ENCODE measurements around the gene TMX3. TPM values are rescaled to one million over a fixed set of nuclear protein-coding genes. Genes with fewer than 3 reads are reported as not detected.

TMX3 gene
- total and polyA plus RNA-seq, 2 donors (not counting 1 experiment from before 2014, with no cell fraction given): 19.0 to 73.5 TPM

- Histone ChIP-seq H4K20me1 (ENCODE audit: control insufficient read depth, insufficient read depth, low read length, poor library complexity, severe bottlenecking) (no peaks in the 10 kb centered on the region), H3K27me3 (replicated peaks in 1 of 4; ENCODE audit: control extremely low read depth in 1 of 4, control insufficient read depth in 3 of 4, insufficient read depth in 4 of 4, low read length in 3 of 4) (no peaks in the 10 kb centered on the region), H3K27ac (ENCODE audit: low read length in 2 of 2) (no peak overlapping the region), H3K79me2 (ENCODE audit: control insufficient read depth, insufficient read depth, low read length) (no peaks in the 10 kb centered on the region), H2AFZ (ENCODE audit: insufficient read depth, low read depth, low read length, poor library complexity, severe bottlenecking) (no peak overlapping the region), H3K4me3 (ENCODE audit: control extremely low read depth in 1 of 5, extremely low read depth in 1 of 5, insufficient read depth in 1 of 5, low read depth in 2 of 5, low read length in 4 of 5) (no peak overlapping the region), H3K4me1 (ENCODE audit: control insufficient read depth in 2 of 2, insufficient read depth in 2 of 2, low read length in 2 of 2) (no peaks in the 10 kb centered on the region), H3K4me2 (replicated peaks; ENCODE audit: low read depth, low read length, poor library complexity, severe bottlenecking) (no peak overlapping the region), H3K9ac (ENCODE audit: low read length) (no peak overlapping the region), H3K9me3 (ENCODE audit: control extremely low read depth in 1 of 3, control insufficient read depth in 2 of 3, insufficient read depth in 1 of 3, low read length in 2 of 3) (peaks cover 0 to 1% (median 0%) of the 10 kb centered on the region in 3 donors), H3K36me3 (replicated peaks in 1 of 2; ENCODE audit: control extremely low read depth in 1 of 2, control insufficient read depth in 1 of 2, extremely low read depth in 1 of 2, insufficient read depth in 2 of 2, low read length in 1 of 2) (no peaks in the 10 kb centered on the region)
- Mint-ChIP-seq H3K27ac (no peak overlapping the region), H3K27me3 (no peaks in the 10 kb centered on the region), H3K4me3 (no peak overlapping the region), H3K9me3 (ENCODE audit: insufficient read depth) (peaks cover 9% of the 10 kb centered on the region), H3K4me1 (no peaks in the 10 kb centered on the region)
- CTCF ChIA-PET: no interaction called here
- POLR2A ChIA-PET: no interaction called here
- TF ChIP-seq EZH2 (IDR thresholded peaks at IDR 0.05; ENCODE audit: borderline replicate concordance, insufficient read depth, low read depth, low read length, poor library complexity, severe bottlenecking) (no peak), CTCF (IDR thresholded peaks at IDR 0.05) (no peak)
- no peak for ATAC-seq (ENCODE audit: low read depth)
- intact Hi-C loops (cut with micrococcal nuclease): no loop called here
- no peak for DNase-seq
- WGBS (ENCODE audit: insufficient coverage): no CpG with 5 or more reads among the region's 2 CpGs
These were observed 44.4 kb upstream of the TMX3 start for GRCh38 chr18:68759308-68759707.

DNA sequence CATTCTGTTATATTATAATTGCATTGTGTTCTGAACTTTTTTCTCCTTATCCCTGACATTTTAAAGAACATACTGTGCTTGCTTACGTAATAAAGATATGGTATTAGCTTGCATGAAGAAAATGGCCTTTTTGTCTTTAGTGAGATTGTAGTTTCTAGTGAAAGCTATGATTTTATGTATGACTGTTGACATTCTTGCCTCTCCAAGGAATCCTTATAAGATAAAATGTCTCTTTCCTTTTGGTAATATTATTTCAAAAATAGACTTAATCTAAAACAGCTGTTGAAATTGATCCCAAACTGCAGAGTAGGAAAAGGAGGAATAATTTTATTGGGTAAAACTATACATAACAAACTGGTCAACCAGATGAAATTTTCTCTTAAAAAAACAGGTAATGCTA is 42.2 kb upstream of the TMX3 start:
- H3K27ac Mint-ChIP-seq: no peak overlapping the region

More for the DNA sequence above, 42.2 kb upstream of the TMX3 start:
- Histone ChIP-seq H3K36me3 (replicated peaks in 1 of 2; ENCODE audit: control extremely low read depth in 1 of 2, control insufficient read depth in 1 of 2, extremely low read depth in 1 of 2, insufficient read depth in 2 of 2, low read length in 1 of 2) (no peaks in the 10 kb centered on the region), H3K79me2 (ENCODE audit: control insufficient read depth, insufficient read depth, low read length) (no peaks in the 10 kb centered on the region), H3K4me3 (ENCODE audit: control extremely low read depth in 1 of 5, extremely low read depth in 1 of 5, insufficient read depth in 1 of 5, low read depth in 2 of 5, low read length in 4 of 5) (no peak overlapping the region), H3K27me3 (replicated peaks in 1 of 4; ENCODE audit: control extremely low read depth in 1 of 4, control insufficient read depth in 3 of 4, insufficient read depth in 4 of 4, low read length in 3 of 4) (no peaks in the 10 kb centered on the region), H3K9ac (ENCODE audit: low read length) (no peak overlapping the region), H3K27ac (ENCODE audit: low read length in 2 of 2) (no peak overlapping the region), H3K4me2 (replicated peaks; ENCODE audit: low read depth, low read length, poor library complexity, severe bottlenecking) (no peak overlapping the region), H2AFZ (ENCODE audit: insufficient read depth, low read depth, low read length, poor library complexity, severe bottlenecking) (no peak overlapping the region), H3K4me1 (ENCODE audit: control insufficient read depth in 2 of 2, insufficient read depth in 2 of 2, low read length in 2 of 2) (no peaks in the 10 kb centered on the region), H4K20me1 (ENCODE audit: control insufficient read depth, insufficient read depth, low read length, poor library complexity, severe bottlenecking) (no peaks in the 10 kb centered on the region), H3K9me3 (ENCODE audit: control extremely low read depth in 1 of 3, control insufficient read depth in 2 of 3, insufficient read depth in 1 of 3, low read length in 2 of 3) (peaks cover 0 to 1% (median under 1%) of the 10 kb centered on the region in 3 donors)
- Mint-ChIP-seq H3K4me3 (no peak overlapping the region), H3K4me1 (no peaks in the 10 kb centered on the region), H3K9me3 (ENCODE audit: insufficient read depth) (peaks cover 10% of the 10 kb centered on the region), H3K27me3 (no peaks in the 10 kb centered on the region)
- no CpG with 5 or more reads among the region's 1 CpG for WGBS (ENCODE audit: insufficient coverage)
- CTCF ChIA-PET: no interaction called here
- ATAC-seq (ENCODE audit: low read depth): no peak
- TF ChIP-seq CTCF (IDR thresholded peaks at IDR 0.05): no peak
- POLR2A ChIA-PET: no interaction called here
- intact Hi-C loops (cut with micrococcal nuclease): no loop called here
- no peak for DNase-seq

All from B cell (primary cell).